SK-N-SH (cell line): Measurements from ENCODE around the gene ARMC8. TPM values are rescaled to one million over a fixed set of nuclear protein-coding genes. Genes with fewer than 3 reads are reported as not detected.

Experiments
- CTCF ChIA-PET: fragments of 300-600, 350-600 bp; formaldehyde crosslinking; extraction: SDS; loops from one replicate; lab custom pipeline; 2021; lab: Yijun Ruan, JAX
- POLR2A ChIA-PET: fragments of 350-600 bp; sonication (Branson Sonifier 250); formaldehyde crosslinking; extraction: SDS; loops from one replicate; lab custom pipeline; 2020; ENCODE audit warnings: antibody characterized with exemption, inconsistent platforms; lab: Yijun Ruan, JAX
- DNase-seq: peaks from one replicate; pipeline ENCODE4 v3.0.0; 2012
- H2AFZ ChIP-seq: fragments of 200-600 bp; sonication (generic); 2 replicates; pipeline ENCODE4 v1.8.1; 2016; ENCODE audit warnings: antibody characterized with exemption, mild to moderate bottlenecking, low read depth
- H3F3A ChIP-seq: fragments of 200-600 bp; sonication (generic); replicated peaks from 2 replicates; pipeline ENCODE3; 2016; ENCODE audit warnings: antibody characterized with exemption, mild to moderate bottlenecking; ENCODE audit not compliant: insufficient read depth
- H3K27ac ChIP-seq, 2 experiments: fragments of 200-500 bp in 1 of 2; fragments of 200-600 bp in 1 of 2; sonication (Bioruptor generic) in 1 of 2; sonication (generic), shearing (Covaris generic) in 1 of 2; 2 replicates each; pipeline versions ENCODE4 v1.5.1 to v1.6.1; 2014 to 2016; ENCODE audit warnings: low read depth in 2 of 2, inconsistent platforms in 1 of 2, low read length in 1 of 2, mild to moderate bottlenecking in 1 of 2, mixed read lengths in 1 of 2
- H3K27me3 ChIP-seq: fragments of 200-600 bp; sonication (generic), shearing (Covaris generic); 2 replicates; pipeline ENCODE4 v1.6.1; 2016; ENCODE audit warnings: mixed run types; ENCODE audit not compliant: insufficient read depth
- H3K36me3 ChIP-seq, 2 experiments: fragments of 200-500 bp in 1 of 2; fragments of 200-600 bp in 1 of 2; sonication (Bioruptor generic) in 1 of 2; sonication (generic) in 1 of 2; replicated peaks in 1 of 2; 2 replicates each; pipeline versions ENCODE3 to v1.5.1; 2014 to 2016; ENCODE audit warnings: low read length in 1 of 2, mild to moderate bottlenecking in 1 of 2; ENCODE audit not compliant: insufficient read depth in 2 of 2, control insufficient read depth in 1 of 2
- H3K4me1 ChIP-seq, 2 experiments: fragments of 200-500 bp in 1 of 2; fragments of 200-600 bp in 1 of 2; sonication (Bioruptor generic) in 1 of 2; sonication (generic), shearing (Covaris generic) in 1 of 2; 2 replicates each; pipeline versions ENCODE4 v1.5.1 to v1.6.1; 2014 to 2016; ENCODE audit warnings: low read depth in 1 of 2, low read length in 1 of 2, mixed run types in 1 of 2; ENCODE audit not compliant: insufficient read depth in 2 of 2, control insufficient read depth in 1 of 2
- H3K4me2 ChIP-seq: fragments of 200-600 bp; sonication (generic), shearing (Covaris generic); 2 replicates; pipeline ENCODE4 v1.6.1; 2017; ENCODE audit warnings: mixed run types
- H3K4me3 ChIP-seq, 2 experiments: fragments of 200-500 bp in 1 of 2; fragments of 200-600 bp in 1 of 2; sonication (Bioruptor generic) in 1 of 2; sonication (generic), shearing (Covaris generic) in 1 of 2; 2 replicates each; pipeline versions ENCODE4 v1.5.1 to v1.8.1; 2014 to 2016; ENCODE audit warnings: low read depth in 2 of 2, inconsistent platforms in 1 of 2, low read length in 1 of 2, mild to moderate bottlenecking in 1 of 2, mixed read lengths in 1 of 2, moderate library complexity in 1 of 2
- H3K79me2 ChIP-seq: fragments of 200-600 bp; sonication (generic); 2 replicates; pipeline ENCODE4 v1.8.1; 2017; ENCODE audit warnings: mild to moderate bottlenecking; ENCODE audit not compliant: insufficient read depth
- H3K9ac ChIP-seq: fragments of 200-600 bp; sonication (generic); 2 replicates; pipeline ENCODE4 v1.6.1; 2017; ENCODE audit warnings: mixed run types
- H3K9me2 ChIP-seq: fragments of 200-600 bp; sonication (generic); 2 replicates; pipeline ENCODE4 v1.6.1; 2017; ENCODE audit warnings: mixed run types
- H3K9me3 ChIP-seq: fragments of 200-600 bp; sonication (generic); 2 replicates; pipeline ENCODE4 v1.6.1; 2017; ENCODE audit warnings: mixed run types, mild to moderate bottlenecking, moderate library complexity
- H4K20me1 ChIP-seq: fragments of 200-600 bp; sonication (generic); 2 replicates; pipeline ENCODE4 v1.6.1; 2017; ENCODE audit warnings: mild to moderate bottlenecking, mixed run types; ENCODE audit not compliant: insufficient read depth
- ELF1 ChIP-seq: IDR thresholded peaks from 2 replicates; pipeline ENCODE4 v1.4.0; 2012
- EZH2phosphoT487 ChIP-seq: fragments of 200-600 bp; sonication (generic); IDR thresholded peaks from 2 replicates; pipeline ENCODE4 v1.6.1; 2017; ENCODE audit warnings: low read depth, mixed run types, mild to moderate bottlenecking, antibody characterized with exemption, moderate library complexity, borderline replicate concordance
- FOSL2 ChIP-seq: IDR thresholded peaks from 2 replicates; pipeline ENCODE4 v1.4.0; 2012; ENCODE audit warnings: low read depth, mild to moderate bottlenecking, moderate library complexity, borderline replicate concordance
- FOXM1 ChIP-seq: IDR thresholded peaks from 2 replicates; pipeline ENCODE4 v1.4.0; 2012; ENCODE audit warnings: low read depth, mild to moderate bottlenecking
- GABPA ChIP-seq: IDR thresholded peaks from 2 replicates; pipeline ENCODE4 v1.4.0; 2012; ENCODE audit warnings: low read depth, mild to moderate bottlenecking
- IRF3 ChIP-seq: fragments of 150-350 bp; IDR thresholded peaks from 2 replicates; pipeline ENCODE4 v1.6.1; 2016; ENCODE audit warnings: mild to moderate bottlenecking, low read depth, low read length
- JUND ChIP-seq: IDR thresholded peaks from 2 replicates; pipeline ENCODE4 v1.4.0; 2012
- NFIC ChIP-seq: IDR thresholded peaks from 2 replicates; pipeline ENCODE4 v1.4.0; 2012; ENCODE audit warnings: borderline replicate concordance
- NRF1 ChIP-seq: IDR thresholded peaks from 2 replicates; pipeline ENCODE4 v1.6.1; 2012; ENCODE audit warnings: low read depth, mild to moderate bottlenecking, low read length
- RAD21 ChIP-seq: IDR thresholded peaks from 2 replicates; pipeline ENCODE4 v1.6.1; 2012; ENCODE audit warnings: mild to moderate bottlenecking, low read length
- RCOR1 ChIP-seq: fragments of 150-350 bp; IDR thresholded peaks from 2 replicates; pipeline ENCODE4 v1.6.1; 2017; ENCODE audit warnings: antibody characterized with exemption, low read length
- RXRA ChIP-seq: IDR thresholded peaks from 2 replicates; pipeline ENCODE4 v1.4.0; 2012; ENCODE audit warnings: low read depth, mild to moderate bottlenecking, borderline replicate concordance
- SIN3A ChIP-seq: IDR thresholded peaks from 2 replicates; pipeline ENCODE4 v1.6.1; 2012; ENCODE audit warnings: low read depth, mild to moderate bottlenecking, low read length, moderate library complexity, borderline replicate concordance
- TAF1 ChIP-seq: IDR thresholded peaks from 2 replicates; pipeline ENCODE4 v1.6.1; 2012; ENCODE audit warnings: low read depth, mild to moderate bottlenecking, low read length, moderate library complexity, borderline replicate concordance
- TCF12 ChIP-seq: IDR thresholded peaks from 2 replicates; pipeline ENCODE4 v1.4.0; 2012
- TEAD4 ChIP-seq: IDR thresholded peaks from 2 replicates; pipeline ENCODE4 v1.4.0; 2012; ENCODE audit warnings: mild to moderate bottlenecking, borderline replicate concordance; ENCODE audit not compliant: insufficient read depth
- USF1 ChIP-seq: IDR thresholded peaks from 2 replicates; pipeline ENCODE4 v1.4.0; 2012; ENCODE audit warnings: low read depth, borderline replicate concordance
- USF2 ChIP-seq: fragments of 150-350 bp; IDR thresholded peaks from 2 replicates; pipeline ENCODE4 v1.6.1; 2017; ENCODE audit warnings: antibody characterized with exemption, low read length, low read depth, borderline replicate concordance
- YY1 ChIP-seq: IDR thresholded peaks from 2 replicates; pipeline ENCODE4 v1.4.0; 2012; ENCODE audit warnings: low read depth, mild to moderate bottlenecking
- WGBS: methylation state at CpG from one replicate; pipeline ENCODE4 v1.1.6; 2017; ENCODE audit warnings: low lambda C conversion rate; 5-methylcytosine and 5-hydroxymethylcytosine counted together
- polyA plus RNA-seq, 3 experiments: library from polyadenylated mRNA; depleted of rRNA; stranded (reverse); fragments of >200 nt; gene quantifications; 2 replicates each; pipeline ENCODE4 v1.2.3, GENCODE V29; 2012
- TF ChIP-seq, protein P1 (sequence below): IDR thresholded peaks from 2 replicates; pipeline ENCODE4 v1.4.0; 2012; ENCODE audit warnings: low read depth, borderline replicate concordance

Gene ARMC8
- polyA plus RNA-seq, 1 of the 3 experiments (the other 2 are of a cell fraction) = 35.5 TPM

- ChIA-PET POLR2A (no interaction called here), CTCF (interaction anchor here (1.1 kb wide), 1 partner anchor 178 kb away, joined by 4 read pairs; no protein-coding TSS in a partner anchor)
- Histone ChIP-seq H3K79me2 (0 out of 2 replicates have a peak, but pooled peaks cover 3% of the 10 kb centered on the region), H3K9me2 (no peaks in the 10 kb centered on the region), H3K4me1 (peaks cover 0 to 12% of the 10 kb centered on the region in 2 experiments; a peak in 1 of 4 replicates), H2AFZ (no peak overlapping the region), H3K4me3 (no peak overlapping the region), H3K9me3 (no peaks in the 10 kb centered on the region), H3K9ac (no peak overlapping the region), H3K27ac (no peak overlapping the region), H3F3A (peaks cover 29% of the 10 kb centered on the region), H3K36me3 (peaks cover 52 to 67% of the 10 kb centered on the region in 2 experiments), H4K20me1 (peaks cover 6% of the 10 kb centered on the region; the same call in 1 of the 2 replicates), H3K27me3 (no peaks in the 10 kb centered on the region), H3K4me2 (no peak overlapping the region)
- DNase-seq = no peak
- no peak for TF ChIP-seq TEAD4
- no peak for TF ChIP-seq RCOR1
- 0 out of 2 replicates have a peak, but pooled peaks have one; percentile 10 for TF ChIP-seq TCF12
- peak; percentile 48; the same call in 1 of the 2 replicates for TF ChIP-seq FOSL2
- no peak for TF ChIP-seq RAD21
- TF ChIP-seq USF1 = no peak
- TF ChIP-seq JUND = peak; percentile 38; the same call in 1 of the 2 replicates
- no peak for TF ChIP-seq IRF3
- no peak for TF ChIP-seq GABPA
- no peak for TF ChIP-seq USF2
- no peak for TF ChIP-seq FOXM1
- WGBS = 72% methylated on average over 2 of the region's 2 CpGs
Measured at GRCh38 chr3:138230525-138230924, 43.4 kb downstream of the ARMC8 start.

- H3K9me2 ChIP-seq = no peaks in the 10 kb centered on the region
- 96% methylated on average over 4 of the region's 4 CpGs for WGBS
- DNase-seq = no peak
- H3F3A ChIP-seq = peaks cover 29% of the 10 kb centered on the region
- no peak overlapping the region for H3K9ac ChIP-seq
- H3K4me1 ChIP-seq = peaks cover 0 to 6% of the 10 kb centered on the region in 2 experiments; a peak in 1 of 4 replicates
- H4K20me1 ChIP-seq = peaks cover 6% of the 10 kb centered on the region; the same call in 1 of the 2 replicates
- POLR2A ChIA-PET = no interaction called here
- no peak overlapping the region for H2AFZ ChIP-seq
- 0 out of 2 replicates have a peak, but pooled peaks cover 3% of the 10 kb centered on the region for H3K79me2 ChIP-seq
- H3K36me3 ChIP-seq = peaks cover 61 to 66% of the 10 kb centered on the region in 2 experiments
- no peaks in the 10 kb centered on the region for H3K27me3 ChIP-seq
- H3K4me2 ChIP-seq = no peak overlapping the region
- H3K27ac ChIP-seq = no peak overlapping the region
- no peak overlapping the region for H3K4me3 ChIP-seq
- CTCF ChIA-PET = no interaction called here
- no peaks in the 10 kb centered on the region for H3K9me3 ChIP-seq
- TF ChIP-seq TEAD4 = no peak
- TF ChIP-seq RXRA = no peak
- TF ChIP-seq, protein P1, sequence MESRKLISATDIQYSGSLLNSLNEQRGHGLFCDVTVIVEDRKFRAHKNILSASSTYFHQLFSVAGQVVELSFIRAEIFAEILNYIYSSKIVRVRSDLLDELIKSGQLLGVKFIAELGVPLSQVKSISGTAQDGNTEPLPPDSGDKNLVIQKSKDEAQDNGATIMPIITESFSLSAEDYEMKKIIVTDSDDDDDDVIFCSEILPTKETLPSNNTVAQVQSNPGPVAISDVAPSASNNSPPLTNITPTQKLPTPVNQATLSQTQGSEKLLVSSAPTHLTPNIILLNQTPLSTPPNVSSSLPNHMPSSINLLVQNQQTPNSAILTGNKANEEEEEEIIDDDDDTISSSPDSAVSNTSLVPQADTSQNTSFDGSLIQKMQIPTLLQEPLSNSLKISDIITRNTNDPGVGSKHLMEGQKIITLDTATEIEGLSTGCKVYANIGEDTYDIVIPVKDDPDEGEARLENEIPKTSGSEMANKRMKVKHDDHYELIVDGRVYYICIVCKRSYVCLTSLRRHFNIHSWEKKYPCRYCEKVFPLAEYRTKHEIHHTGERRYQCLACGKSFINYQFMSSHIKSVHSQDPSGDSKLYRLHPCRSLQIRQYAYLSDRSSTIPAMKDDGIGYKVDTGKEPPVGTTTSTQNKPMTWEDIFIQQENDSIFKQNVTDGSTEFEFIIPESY = no peak
- no peak for TF ChIP-seq NRF1
- no peak for TF ChIP-seq NFIC
- no peak for TF ChIP-seq ELF1
- no peak for TF ChIP-seq FOXM1
- no peak for TF ChIP-seq EZH2phosphoT487
- TF ChIP-seq SIN3A = no peak
- TF ChIP-seq YY1 = no peak
- no peak for TF ChIP-seq TAF1
Measured at GRCh38 chr3:138232705-138233364, 45.7 kb downstream of the ARMC8 start.
